ENCODE results near the gene ARNT2. TPM values are rescaled to one million over a fixed set of nuclear protein-coding genes. Genes with fewer than 3 reads are reported as not detected.

Gene ARNT2
- total RNA-seq, 1 donor from 2014 or later = 0.87 TPM

GRCh38 chr15:80405554-80405850, 1.3 kb downstream of the ARNT2 start:
- Mint-ChIP-seq H3K9me3 (ENCODE audit: unreplicated experiment) (no peaks in the 10 kb centered on the region), H3K27me3 (ENCODE audit: unreplicated experiment) (peaks cover 11% of the 10 kb centered on the region)

GRCh38 chr15:80405970-80406369, 1.8 kb downstream of the ARNT2 start:
- H3K4me1 Mint-ChIP-seq (ENCODE audit: unreplicated experiment) = no peaks in the 10 kb centered on the region
- DNase-seq (ENCODE audit: low spot score) = no peak
- TF ChIP-seq, protein P1, sequence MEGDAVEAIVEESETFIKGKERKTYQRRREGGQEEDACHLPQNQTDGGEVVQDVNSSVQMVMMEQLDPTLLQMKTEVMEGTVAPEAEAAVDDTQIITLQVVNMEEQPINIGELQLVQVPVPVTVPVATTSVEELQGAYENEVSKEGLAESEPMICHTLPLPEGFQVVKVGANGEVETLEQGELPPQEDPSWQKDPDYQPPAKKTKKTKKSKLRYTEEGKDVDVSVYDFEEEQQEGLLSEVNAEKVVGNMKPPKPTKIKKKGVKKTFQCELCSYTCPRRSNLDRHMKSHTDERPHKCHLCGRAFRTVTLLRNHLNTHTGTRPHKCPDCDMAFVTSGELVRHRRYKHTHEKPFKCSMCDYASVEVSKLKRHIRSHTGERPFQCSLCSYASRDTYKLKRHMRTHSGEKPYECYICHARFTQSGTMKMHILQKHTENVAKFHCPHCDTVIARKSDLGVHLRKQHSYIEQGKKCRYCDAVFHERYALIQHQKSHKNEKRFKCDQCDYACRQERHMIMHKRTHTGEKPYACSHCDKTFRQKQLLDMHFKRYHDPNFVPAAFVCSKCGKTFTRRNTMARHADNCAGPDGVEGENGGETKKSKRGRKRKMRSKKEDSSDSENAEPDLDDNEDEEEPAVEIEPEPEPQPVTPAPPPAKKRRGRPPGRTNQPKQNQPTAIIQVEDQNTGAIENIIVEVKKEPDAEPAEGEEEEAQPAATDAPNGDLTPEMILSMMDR (IDR thresholded peaks at IDR 0.05; ENCODE audit: unreplicated experiment) = no peak
- H3K27me3 Mint-ChIP-seq (ENCODE audit: unreplicated experiment) = peaks cover 11% of the 10 kb centered on the region
- H3K4me3 Mint-ChIP-seq (ENCODE audit: unreplicated experiment) = no peak overlapping the region
- no peaks in the 10 kb centered on the region for H3K36me3 Mint-ChIP-seq (ENCODE audit: low read depth, unreplicated experiment)
- H3K9me3 Mint-ChIP-seq (ENCODE audit: unreplicated experiment) = no peaks in the 10 kb centered on the region
- no peak overlapping the region for H3K27ac Mint-ChIP-seq (ENCODE audit: unreplicated experiment)

More at GRCh38 chr15:80405554-80405850, 1.3 kb downstream of the ARNT2 start:
- Mint-ChIP-seq H3K27ac (ENCODE audit: unreplicated experiment) (no peak overlapping the region), H3K36me3 (ENCODE audit: low read depth, unreplicated experiment) (no peaks in the 10 kb centered on the region), H3K4me1 (ENCODE audit: unreplicated experiment) (no peaks in the 10 kb centered on the region), H3K4me3 (ENCODE audit: unreplicated experiment) (peak overlapping the region; percentile 83)
- TF ChIP-seq, protein P1 (IDR thresholded peaks at IDR 0.05; ENCODE audit: unreplicated experiment) = no peak
- DNase-seq (ENCODE audit: low spot score) = no peak

DNA sequence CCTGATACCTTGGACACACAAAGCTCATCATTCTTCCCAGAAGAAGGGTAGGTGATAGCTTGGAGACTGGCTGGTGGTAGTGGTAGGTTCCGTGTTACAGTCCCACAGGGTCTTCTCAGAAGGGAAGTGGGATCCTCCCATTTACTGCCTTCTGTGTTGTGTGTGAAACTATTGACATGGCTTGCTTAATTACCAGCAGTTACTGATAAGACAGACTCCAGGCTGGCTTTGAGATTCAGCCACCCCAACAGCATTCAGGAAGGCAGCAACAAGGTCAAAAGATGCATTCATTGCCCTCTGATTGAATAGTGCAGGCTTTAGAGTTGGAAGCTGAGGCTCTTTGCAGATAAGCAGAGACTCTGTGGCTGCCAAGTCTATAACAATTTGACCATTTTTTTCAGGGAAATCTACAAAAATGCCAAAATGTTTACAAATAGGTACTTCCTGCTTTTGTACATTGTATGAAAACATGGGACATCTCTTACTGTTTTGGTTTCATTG, 7.7 kb downstream of the ARNT2 start:
- Mint-ChIP-seq H3K36me3 (ENCODE audit: low read depth, unreplicated experiment) (no peaks in the 10 kb centered on the region), H3K4me1 (ENCODE audit: unreplicated experiment) (no peaks in the 10 kb centered on the region), H3K27ac (ENCODE audit: unreplicated experiment) (no peak overlapping the region), H3K4me3 (ENCODE audit: unreplicated experiment) (no peak overlapping the region), H3K27me3 (ENCODE audit: unreplicated experiment) (peaks cover 3% of the 10 kb centered on the region), H3K9me3 (ENCODE audit: unreplicated experiment) (no peaks in the 10 kb centered on the region)
- TF ChIP-seq, protein P1 (IDR thresholded peaks at IDR 0.05; ENCODE audit: unreplicated experiment) = no peak
- DNase-seq (ENCODE audit: low spot score) = no peak

- DNase-seq (ENCODE audit: low spot score) = no peak
- Mint-ChIP-seq H3K4me1 (ENCODE audit: unreplicated experiment) (no peaks in the 10 kb centered on the region), H3K27me3 (ENCODE audit: unreplicated experiment) (peaks cover 3% of the 10 kb centered on the region), H3K27ac (ENCODE audit: unreplicated experiment) (no peak overlapping the region), H3K4me3 (ENCODE audit: unreplicated experiment) (no peak overlapping the region), H3K9me3 (ENCODE audit: unreplicated experiment) (no peaks in the 10 kb centered on the region), H3K36me3 (ENCODE audit: low read depth, unreplicated experiment) (no peaks in the 10 kb centered on the region)
- TF ChIP-seq, protein P1 (IDR thresholded peaks at IDR 0.05; ENCODE audit: unreplicated experiment) = no peak
Observed at GRCh38 chr15:80414546-80415357, 10.6 kb downstream of the ARNT2 start.

DNA sequence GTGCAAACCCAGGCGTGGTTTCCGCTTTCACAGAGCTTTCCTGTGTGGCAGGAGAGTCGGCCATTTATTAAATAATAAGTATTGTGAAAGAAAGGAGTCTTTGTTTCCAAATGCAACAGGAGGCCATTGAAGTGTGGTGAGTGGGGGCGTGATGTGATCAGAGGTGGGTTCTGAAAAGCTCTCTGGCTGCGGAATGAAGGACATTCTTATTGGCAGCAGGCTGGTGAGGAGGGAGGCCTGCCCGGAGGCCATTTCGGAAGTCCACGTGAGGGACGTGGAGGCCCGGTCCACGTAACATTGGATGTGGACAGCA, 11.1 kb downstream of the ARNT2 start:
- TF ChIP-seq, protein P1 (IDR thresholded peaks at IDR 0.05; ENCODE audit: unreplicated experiment) = no peak
- Mint-ChIP-seq H3K4me3 (ENCODE audit: unreplicated experiment) (no peak overlapping the region), H3K36me3 (ENCODE audit: low read depth, unreplicated experiment) (no peaks in the 10 kb centered on the region)

More for the DNA sequence above, 11.1 kb downstream of the ARNT2 start:
- no peak overlapping the region for H3K27ac Mint-ChIP-seq (ENCODE audit: unreplicated experiment)
- no peaks in the 10 kb centered on the region for H3K9me3 Mint-ChIP-seq (ENCODE audit: unreplicated experiment)
- no peaks in the 10 kb centered on the region for H3K4me1 Mint-ChIP-seq (ENCODE audit: unreplicated experiment)
- no peak for DNase-seq (ENCODE audit: low spot score)
- no peaks in the 10 kb centered on the region for H3K27me3 Mint-ChIP-seq (ENCODE audit: unreplicated experiment)

All from endothelial cell (in vitro differentiated cells).